ENCODE data around the gene FERMT3. TPM values are rescaled to one million over a fixed set of nuclear protein-coding genes. Genes with fewer than 3 reads are reported as not detected.

Gene FERMT3
- total RNA-seq, 1 donor from 2014 or later: 0.53 TPM

DNA sequence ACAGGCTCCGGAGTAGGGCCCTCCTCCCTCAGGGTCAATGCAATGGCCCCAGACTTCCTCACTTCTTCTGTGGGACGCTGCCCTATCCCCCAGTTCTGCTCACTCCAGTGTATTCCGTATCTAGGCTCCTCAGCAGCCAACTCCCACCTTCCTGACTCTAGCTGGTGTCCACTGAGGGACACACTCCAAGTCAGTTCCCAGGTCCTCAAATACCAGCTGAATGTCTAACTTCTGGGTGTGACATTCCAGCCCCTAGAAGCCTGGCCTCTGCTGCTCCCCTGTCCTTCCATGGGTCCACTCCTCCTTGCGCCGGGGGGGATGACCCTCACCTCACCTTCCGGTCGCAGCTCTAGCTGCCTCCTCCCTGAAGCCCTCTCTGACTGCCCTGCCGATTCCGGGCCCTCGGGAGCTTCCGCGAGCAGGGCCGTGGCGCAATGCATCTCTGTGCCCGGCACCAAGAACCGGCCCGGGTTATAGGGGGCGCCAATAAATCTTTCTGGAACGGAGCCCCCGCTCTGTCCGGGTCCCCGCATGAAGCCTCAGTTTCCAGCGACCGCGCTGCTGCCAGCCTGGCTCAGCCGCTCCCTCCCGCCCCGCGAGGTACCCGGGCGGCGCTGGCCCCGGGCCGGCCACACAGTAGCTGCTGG is 62.5 kb downstream of the FERMT3 start:
- TF ChIP-seq, protein P1, sequence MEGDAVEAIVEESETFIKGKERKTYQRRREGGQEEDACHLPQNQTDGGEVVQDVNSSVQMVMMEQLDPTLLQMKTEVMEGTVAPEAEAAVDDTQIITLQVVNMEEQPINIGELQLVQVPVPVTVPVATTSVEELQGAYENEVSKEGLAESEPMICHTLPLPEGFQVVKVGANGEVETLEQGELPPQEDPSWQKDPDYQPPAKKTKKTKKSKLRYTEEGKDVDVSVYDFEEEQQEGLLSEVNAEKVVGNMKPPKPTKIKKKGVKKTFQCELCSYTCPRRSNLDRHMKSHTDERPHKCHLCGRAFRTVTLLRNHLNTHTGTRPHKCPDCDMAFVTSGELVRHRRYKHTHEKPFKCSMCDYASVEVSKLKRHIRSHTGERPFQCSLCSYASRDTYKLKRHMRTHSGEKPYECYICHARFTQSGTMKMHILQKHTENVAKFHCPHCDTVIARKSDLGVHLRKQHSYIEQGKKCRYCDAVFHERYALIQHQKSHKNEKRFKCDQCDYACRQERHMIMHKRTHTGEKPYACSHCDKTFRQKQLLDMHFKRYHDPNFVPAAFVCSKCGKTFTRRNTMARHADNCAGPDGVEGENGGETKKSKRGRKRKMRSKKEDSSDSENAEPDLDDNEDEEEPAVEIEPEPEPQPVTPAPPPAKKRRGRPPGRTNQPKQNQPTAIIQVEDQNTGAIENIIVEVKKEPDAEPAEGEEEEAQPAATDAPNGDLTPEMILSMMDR (IDR thresholded peaks at IDR 0.05; ENCODE audit: insufficient read depth, low read length, severe bottlenecking): no peak
- peak; percentile 25 for DNase-seq (ENCODE audit: low read depth)
- peaks cover 22% of the 10 kb centered on the region for H3K36me3 ChIP-seq (ENCODE audit: control insufficient read depth, insufficient read depth, low read length)

DNA sequence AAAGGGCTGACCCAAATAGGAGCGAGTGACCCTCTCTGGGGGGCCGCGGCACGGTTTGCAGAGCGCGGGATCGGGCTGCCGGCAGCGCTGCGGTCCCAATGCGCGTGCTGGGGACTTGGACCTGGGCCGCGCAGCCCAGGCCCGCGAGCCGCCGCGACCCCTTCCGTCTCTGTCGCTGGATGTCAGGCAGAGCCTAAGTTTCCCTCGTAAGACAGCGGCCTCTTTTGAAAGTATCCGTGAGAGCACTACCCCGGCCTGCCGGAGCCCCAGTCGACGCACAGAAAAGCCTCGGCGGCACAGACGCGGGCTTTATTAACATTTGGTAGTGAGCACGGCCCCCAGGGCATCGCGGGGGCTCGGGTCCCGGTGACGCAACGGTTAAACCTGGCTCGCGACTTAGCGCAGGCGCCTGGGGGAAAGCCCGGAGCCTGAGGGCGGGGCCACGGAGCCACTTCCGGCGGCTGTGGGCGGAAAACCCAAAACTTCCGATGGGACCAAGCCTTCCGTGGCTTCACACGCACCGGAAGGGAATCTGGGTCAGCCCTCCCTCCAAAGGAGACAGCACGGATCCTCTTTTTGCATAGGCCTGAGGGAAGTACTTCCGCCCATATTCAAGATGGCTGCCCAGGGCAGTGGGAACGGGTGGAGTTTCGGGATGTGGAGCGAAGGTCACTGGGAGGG is 63.2 kb downstream of the FERMT3 start:
- FAIRE-seq (no peak), DNase-seq (ENCODE audit: low read depth) (peak; percentile 98)
- TF ChIP-seq, protein P1 (IDR thresholded peaks at IDR 0.05; ENCODE audit: insufficient read depth, low read length, severe bottlenecking): peak; percentile 10
- Histone ChIP-seq H3K4me3 (ENCODE audit: low read depth, low read length) (peak overlapping the region; percentile 73), H3K27me3 (ENCODE audit: control insufficient read depth, insufficient read depth, low read length) (no peaks in the 10 kb centered on the region), H3K36me3 (ENCODE audit: control insufficient read depth, insufficient read depth, low read length) (peaks cover 16% of the 10 kb centered on the region)

More for the DNA sequence above, 62.5 kb downstream of the FERMT3 start:
- FAIRE-seq: no peak
- Histone ChIP-seq H3K27me3 (ENCODE audit: control insufficient read depth, insufficient read depth, low read length) (no peaks in the 10 kb centered on the region), H3K4me3 (ENCODE audit: low read depth, low read length) (peak overlapping the region; percentile 58)

Other genes starting within 250 kb of the FERMT3 start
- gene COX8A, start 232.1 kb upstream of the FERMT3 start, total RNA-seq: 266 and 382 TPM in 2 replicates
- gene OTUB1, start 220.3 kb upstream of the FERMT3 start, total RNA-seq: 43.5 and 51.1 TPM in 2 replicates
- 0.26 and 1.5 TPM in 2 replicates for gene FLRT1, start 170.8 kb upstream of the FERMT3 start, total RNA-seq
- gene MACROD1, start 40.6 kb upstream of the FERMT3 start, total RNA-seq: 17.9 and 21.4 TPM in 2 replicates
- 102 and 103 TPM in 2 replicates for gene STIP1, start 20.6 kb upstream of the FERMT3 start, total RNA-seq
- gene TRPT1, start 19.5 kb downstream of the FERMT3 start, total RNA-seq: 17.9 and 24.5 TPM in 2 replicates
- gene NUDT22, start 19.6 kb downstream of the FERMT3 start, total RNA-seq: 57.9 and 75.0 TPM in 2 replicates
- 3.4 and 10.1 TPM in 2 replicates for gene DNAJC4, start 23.8 kb downstream of the FERMT3 start, total RNA-seq
- 6.7 and 12.4 TPM in 2 replicates for gene VEGFB, start 27.9 kb downstream of the FERMT3 start, total RNA-seq
- 45.0 and 91.1 TPM in 2 replicates for gene FKBP2, start 34.4 kb downstream of the FERMT3 start, total RNA-seq
- 392 and 481 TPM in 2 replicates for gene PPP1R14B, start 40.2 kb downstream of the FERMT3 start, total RNA-seq
- 20.8 and 33.3 TPM in 2 replicates for gene PLCB3, start 44.8 kb downstream of the FERMT3 start, total RNA-seq
- 63.4 and 74.2 TPM in 2 replicates for gene BAD, start 77.9 kb downstream of the FERMT3 start, total RNA-seq
- gene GPR137, start 79.1 kb downstream of the FERMT3 start, total RNA-seq: 2.9 and 5.6 TPM in 2 replicates
- under 0.01 TPM in 1 of 2 replicates, not detected in the other for gene KCNK4, start 84.6 kb downstream of the FERMT3 start, total RNA-seq
- gene CATSPERZ, start 93.6 kb downstream of the FERMT3 start, total RNA-seq: 0.26 TPM in 1 of 2 replicates, not detected in the other
- 76.9 and 139 TPM in 2 replicates for gene ESRRA, start 98.8 kb downstream of the FERMT3 start, total RNA-seq
- gene TRMT112, start 110.8 kb downstream of the FERMT3 start, total RNA-seq: 355 and 587 TPM in 2 replicates
- 649 and 769 TPM in 2 replicates for gene PRDX5, start 111.4 kb downstream of the FERMT3 start, total RNA-seq
- 2.9 TPM in 2 replicates for gene CCDC88B, start 133.5 kb downstream of the FERMT3 start, total RNA-seq
- gene RPS6KA4, start 152.4 kb downstream of the FERMT3 start, total RNA-seq: 39.7 and 59.5 TPM in 2 replicates